ENCODE measurements around the gene ADD1.

ADD1 gene

DNA sequence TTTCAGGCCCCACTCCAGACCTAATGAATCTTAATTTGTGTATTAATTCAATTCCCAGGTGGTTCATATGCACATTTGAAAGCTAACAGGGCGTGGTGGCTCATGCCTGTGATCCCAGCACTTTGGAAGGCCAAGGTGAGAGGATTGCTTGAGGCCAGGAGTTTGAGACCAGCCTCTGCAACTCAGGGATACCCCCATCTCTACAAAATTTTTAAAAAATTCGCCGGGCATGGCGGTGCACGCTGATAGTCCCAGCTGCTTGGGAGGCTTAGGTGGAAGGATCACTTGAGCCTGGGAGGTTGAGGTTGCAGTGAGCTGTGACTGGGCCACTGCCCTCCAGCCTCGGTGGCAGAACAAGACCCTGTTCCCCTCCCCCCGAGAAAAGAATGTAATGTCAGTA lies 31.2 kb downstream of the ADD1 start:
- TF ChIP-seq CTCF (IDR thresholded peaks at IDR 0.05; ENCODE audit: insufficient read depth, low read length, missing control alignments), result no peak
- no peak for DNase-seq (ENCODE audit: low read depth, low spot score)
- no peak overlapping the region for H3K4me3 ChIP-seq (ENCODE audit: low read depth, low read length)
- CTCF ChIA-PET, result no interaction called here
- POLR2A ChIA-PET, result no interaction called here

- no peak for TF ChIP-seq CTCF (IDR thresholded peaks at IDR 0.05; ENCODE audit: insufficient read depth, low read length, missing control alignments)
- H3K4me3 ChIP-seq (ENCODE audit: low read depth, low read length), result no peak overlapping the region
- POLR2A ChIA-PET, result no interaction called here
- CTCF ChIA-PET, result no interaction called here
- no peak for DNase-seq (ENCODE audit: low read depth, low spot score)
These were observed 31.9 kb downstream of the ADD1 start for GRCh38 chr4:2875556-2875955.

DNA sequence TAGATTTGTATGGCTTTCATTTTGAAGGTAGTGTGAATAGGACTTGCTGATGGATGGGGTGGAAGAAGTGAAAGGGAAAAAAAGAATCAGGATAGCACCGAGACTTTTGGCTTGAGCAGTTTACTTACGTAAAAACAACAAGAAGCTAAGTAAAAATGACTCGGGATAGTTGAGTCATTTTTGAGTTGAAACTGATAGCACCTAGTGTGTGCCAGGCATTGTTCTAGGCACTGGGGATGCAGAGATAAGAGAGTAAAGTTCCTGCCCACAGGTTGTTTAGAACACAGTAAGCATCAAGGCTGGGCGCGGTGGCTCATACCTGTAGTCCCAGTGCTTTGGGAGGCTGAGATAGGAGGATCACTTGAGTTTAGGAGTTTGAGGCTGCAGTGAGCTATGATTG lies 34.7 kb downstream of the ADD1 start:
- POLR2A ChIA-PET, result no interaction called here
- no peak for TF ChIP-seq CTCF (IDR thresholded peaks at IDR 0.05; ENCODE audit: insufficient read depth, low read length, missing control alignments)
- H3K4me3 ChIP-seq (ENCODE audit: low read depth, low read length), result no peak overlapping the region
- DNase-seq (ENCODE audit: low read depth, low spot score), result no peak
- CTCF ChIA-PET, result interaction anchor here (1.3 kb wide), 1 partner anchor 114 kb away, joined by 5 read pairs; no protein-coding TSS in a partner anchor

DNA sequence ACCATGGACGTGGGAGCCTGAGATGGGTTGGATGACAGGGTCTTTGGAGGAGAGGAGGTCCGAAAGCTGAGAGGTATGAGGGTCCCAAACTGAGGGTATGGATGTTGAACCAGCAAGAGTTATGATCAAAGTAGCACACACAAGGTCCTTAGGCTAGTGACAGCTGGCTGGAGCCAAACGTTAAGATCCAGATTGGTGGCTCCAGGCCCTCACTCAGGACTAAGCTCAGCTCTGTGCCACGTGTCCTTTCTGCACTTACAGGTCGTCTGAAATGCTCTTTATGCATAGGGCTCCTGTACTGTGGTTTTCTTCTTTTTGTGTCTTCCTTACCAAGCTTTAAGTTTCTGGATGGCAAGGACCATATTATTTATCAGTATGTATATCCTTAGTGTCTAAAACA lies 35.4 kb downstream of the ADD1 start:
- CTCF ChIA-PET, result interaction anchor here (1.3 to 1.4 kb wide), 2 partner anchors 10 to 115 kb away, joined by 4 to 5 read pairs; no protein-coding TSS in a partner anchor
- no peak for TF ChIP-seq CTCF (IDR thresholded peaks at IDR 0.05; ENCODE audit: insufficient read depth, low read length, missing control alignments)
- POLR2A ChIA-PET, result interaction anchor here (0.7 kb wide), 1 partner anchor 30 kb away, joined by 3 read pairs; no protein-coding TSS in a partner anchor

GRCh38 chr4:2881431-2881830 lies 37.8 kb downstream of the ADD1 start:
- POLR2A ChIA-PET, result no interaction called here

More for the DNA sequence above, 35.4 kb downstream of the ADD1 start:
- DNase-seq (ENCODE audit: low read depth, low spot score), result no peak
- no peak overlapping the region for H3K4me3 ChIP-seq (ENCODE audit: low read depth, low read length)

DNA sequence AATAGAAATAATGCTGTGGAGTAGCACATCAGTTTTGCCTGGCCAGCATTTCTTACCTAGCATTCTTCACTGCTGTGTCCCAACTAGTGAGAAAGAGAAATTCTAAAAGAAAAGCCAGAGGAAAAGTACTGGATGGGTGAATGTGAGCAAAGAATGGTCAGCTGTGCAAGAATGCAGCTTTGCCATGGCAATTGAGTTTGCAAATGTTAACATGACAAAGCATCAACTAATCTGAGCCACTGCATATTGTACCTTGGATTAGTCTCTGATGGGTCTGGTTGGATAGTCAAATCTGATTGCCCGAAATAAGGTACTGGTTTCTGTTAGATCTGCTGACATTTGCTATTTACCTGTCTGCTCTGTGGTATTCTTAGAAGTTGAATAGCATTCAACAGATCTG lies 38.7 kb downstream of the ADD1 start:
- no peak for DNase-seq (ENCODE audit: low read depth, low spot score)
- ChIA-PET CTCF (interaction anchor here (1.5 kb wide), 1 partner anchor 119 kb away, joined by 4 read pairs; no protein-coding TSS in a partner anchor), POLR2A (no interaction called here)
- TF ChIP-seq CTCF (IDR thresholded peaks at IDR 0.05; ENCODE audit: insufficient read depth, low read length, missing control alignments), result no peak
- H3K4me3 ChIP-seq (ENCODE audit: low read depth, low read length), result no peak overlapping the region

More at GRCh38 chr4:2881431-2881830, 37.8 kb downstream of the ADD1 start:
- DNase-seq (ENCODE audit: low read depth, low spot score), result no peak
- TF ChIP-seq CTCF (IDR thresholded peaks at IDR 0.05; ENCODE audit: insufficient read depth, low read length, missing control alignments), result no peak
- CTCF ChIA-PET, result interaction anchor here (1.5 kb wide), 1 partner anchor 118 kb away, joined by 4 read pairs; no protein-coding TSS in a partner anchor
- H3K4me3 ChIP-seq (ENCODE audit: low read depth, low read length), result no peak overlapping the region

All from AG04449 (cell line).